Hepatocyte (in vitro differentiated cells): ENCODE results near the gene HCRTR2.

Experiments used
- CTCF ChIP-seq: fragments of 200-600 bp; sonication (generic); IDR thresholded peaks from 2 replicates; pipeline ENCODE4 v1.5.1; 2016; ENCODE audit warnings: antibody characterized with exemption, mild to moderate bottlenecking; ENCODE audit not compliant: poor library complexity
- EZH2phosphoT487 ChIP-seq: fragments of 200-600 bp; sonication (generic); IDR thresholded peaks from one replicate; pipeline ENCODE4 v1.6.1; 2018; ENCODE audit warnings: antibody characterized with exemption, mild to moderate bottlenecking, low read depth, moderate library complexity; ENCODE audit not compliant: unreplicated experiment, severe bottlenecking

- TF ChIP-seq CTCF (no peak), EZH2phosphoT487 (no peak)
These were observed 76.1 kb downstream of the HCRTR2 start for GRCh38 chr6:55250400-55250799.
